GM23338 (cell line): Measurements from ENCODE around the gene DERA. TPM values are rescaled to one million over a fixed set of nuclear protein-coding genes. Genes with fewer than 3 reads are reported as not detected.

Experiments
- ATAC-seq: fragments of 200-7000 bp; cut with Tn5 transposase; 3 replicates; pipeline ENCODE4 v1.9.1; 2020
- DNase-seq: peaks from one replicate; pipeline ENCODE4 v3.0.0-alpha.2; 2015; ENCODE audit warnings: low spot score
- H2AFZ ChIP-seq: fragments of 200-600 bp; sonication (generic); 2 replicates; pipeline ENCODE4 v1.8.0; 2016; ENCODE audit warnings: antibody characterized with exemption, mild to moderate bottlenecking, moderate library complexity
- H3F3A ChIP-seq: fragments of 200-600 bp; sonication (generic); replicated peaks from 2 replicates; pipeline ENCODE4 v1.8.0; 2017; ENCODE audit warnings: antibody characterized with exemption, mixed run types, low read depth
- H3K27ac ChIP-seq: fragments of 200-600 bp; sonication (generic); 2 replicates; pipeline ENCODE4 v1.6.1; 2016; ENCODE audit warnings: low read depth
- H3K27me3 ChIP-seq: fragments of 200-600 bp; sonication (generic); 2 replicates; pipeline ENCODE4 v1.8.0; 2016; ENCODE audit warnings: mild to moderate bottlenecking, mixed run types, moderate library complexity; ENCODE audit not compliant: insufficient read depth
- H3K36me3 ChIP-seq: fragments of 200-600 bp; sonication (generic); 2 replicates; pipeline ENCODE4 v1.8.0; 2016; ENCODE audit warnings: mild to moderate bottlenecking; ENCODE audit not compliant: insufficient read depth
- H3K4me1 ChIP-seq: fragments of 200-600 bp; sonication (generic); 2 replicates; pipeline ENCODE4 v1.8.0; 2016; ENCODE audit warnings: mild to moderate bottlenecking, moderate library complexity; ENCODE audit not compliant: insufficient read depth
- H3K4me2 ChIP-seq: fragments of 200-600 bp; sonication (generic); 2 replicates; pipeline ENCODE4 v1.7.1; 2017; ENCODE audit warnings: mixed run types
- H3K4me3 ChIP-seq: fragments of 200-600 bp; sonication (generic); 2 replicates; pipeline ENCODE4 v1.6.1; 2016; ENCODE audit warnings: mixed run types
- H3K79me2 ChIP-seq: fragments of 200-600 bp; sonication (generic); replicated peaks from 2 replicates; pipeline ENCODE4 v1.8.0; 2017; ENCODE audit warnings: mild to moderate bottlenecking; ENCODE audit not compliant: insufficient read depth
- H3K9me2 ChIP-seq: fragments of 200-600 bp; sonication (generic); 2 replicates; pipeline ENCODE4 v1.8.0; 2017; ENCODE audit not compliant: insufficient read depth
- H4K20me1 ChIP-seq: fragments of 200-600 bp; sonication (generic); replicated peaks from 2 replicates; pipeline ENCODE4 v1.8.0; 2017; ENCODE audit warnings: mild to moderate bottlenecking; ENCODE audit not compliant: insufficient read depth
- H3K27ac Mint-ChIP-seq: 2 replicates; pipeline ENCODE4 v1.8.0; 2020; ENCODE audit warnings: inconsistent platforms, mild to moderate bottlenecking, moderate library complexity, mixed read lengths
- H3K27me3 Mint-ChIP-seq: 3 replicates; pipeline ENCODE4 v1.8.0; 2022; ENCODE audit warnings: low read depth, mild to moderate bottlenecking, moderate library complexity, mixed read lengths, inconsistent platforms; ENCODE audit not compliant: insufficient read depth, poor library complexity
- H3K36me3 Mint-ChIP-seq: 3 replicates; pipeline ENCODE4 v1.8.0; 2021; ENCODE audit warnings: low read depth, mild to moderate bottlenecking, inconsistent platforms, moderate library complexity, mixed read lengths
- H3K4me1 Mint-ChIP-seq: 3 replicates; pipeline ENCODE4 v1.8.0; 2020; ENCODE audit warnings: mild to moderate bottlenecking, inconsistent platforms, mixed read lengths
- H3K4me3 Mint-ChIP-seq: 3 replicates; pipeline ENCODE4 v1.8.0; 2021; ENCODE audit warnings: moderate library complexity, mild to moderate bottlenecking, inconsistent platforms, mixed read lengths
- H3K9me3 Mint-ChIP-seq: 3 replicates; pipeline ENCODE4 v1.8.0; 2020; ENCODE audit warnings: moderate library complexity, mild to moderate bottlenecking, inconsistent platforms, mixed read lengths
- CREB1 ChIP-seq: fragments of 250-450 bp; sonication (Bioruptor Pico); IDR thresholded peaks from 2 replicates; pipeline ENCODE4 v1.5.0; 2020; ENCODE audit warnings: low read depth, mild to moderate bottlenecking, moderate library complexity
- ETS1 ChIP-seq: IDR thresholded peaks from 2 replicates; pipeline ENCODE4 v1.6.1; 2016; ENCODE audit warnings: antibody characterized with exemption
- EZH2phosphoT487 ChIP-seq: fragments of 200-600 bp; sonication (generic); IDR thresholded peaks from one replicate; pipeline ENCODE4 v1.8.1; 2018; ENCODE audit warnings: antibody characterized with exemption; ENCODE audit not compliant: unreplicated experiment
- JUNB ChIP-seq: IDR thresholded peaks from one replicate; pipeline ENCODE4 v1.6.1; 2016; ENCODE audit warnings: antibody characterized with exemption; ENCODE audit not compliant: unreplicated experiment
- NANOG ChIP-seq: IDR thresholded peaks from 2 replicates; pipeline ENCODE4 v1.6.1; 2016; ENCODE audit warnings: antibody characterized with exemption, borderline replicate concordance
- POLR2AphosphoS5 ChIP-seq: IDR thresholded peaks from 2 replicates; pipeline ENCODE4 v1.6.1; 2016; ENCODE audit warnings: antibody characterized with exemption, low read depth
- STAT1 ChIP-seq: IDR thresholded peaks from one replicate; pipeline ENCODE4 v1.6.1; 2016; ENCODE audit warnings: antibody characterized with exemption; ENCODE audit not compliant: unreplicated experiment
- ZNF114 ChIP-seq: fragments of 250-450 bp; sonication (Bioruptor Pico); IDR thresholded peaks from 2 replicates; pipeline ENCODE4 v1.5.0; 2020; ENCODE audit warnings: mild to moderate bottlenecking, moderate library complexity
- ZNF331 ChIP-seq: fragments of 250-450 bp; sonication (Bioruptor Pico); IDR thresholded peaks from 2 replicates; pipeline ENCODE4 v1.5.0; 2020; ENCODE audit warnings: low read depth, mild to moderate bottlenecking, moderate library complexity
- ZNF462 ChIP-seq: fragments of 250-450 bp; sonication (Bioruptor Pico); IDR thresholded peaks from 2 replicates; pipeline ENCODE4 v1.5.0; 2020; ENCODE audit warnings: mild to moderate bottlenecking, moderate library complexity
- polyA plus RNA-seq: library from polyadenylated mRNA; unstranded; fragments of >200 nt; fragmentation: Nextera tagmentation; extraction: Ambion mirVana; gene quantifications from 2 replicates; pipeline ENCODE4 v1.2.1, GENCODE V29; 2016
- total RNA-seq: library from RNA; depleted of rRNA; stranded (reverse); fragments of >200 nt; shearing (Covaris generic); gene quantifications from 2 replicates; pipeline ENCODE4 v1.2.3, GENCODE V29; 2014

The DERA gene
- total and polyA plus RNA-seq, 2 experiments from 2014 or later: 20.4 to 27.3 TPM

DNA sequence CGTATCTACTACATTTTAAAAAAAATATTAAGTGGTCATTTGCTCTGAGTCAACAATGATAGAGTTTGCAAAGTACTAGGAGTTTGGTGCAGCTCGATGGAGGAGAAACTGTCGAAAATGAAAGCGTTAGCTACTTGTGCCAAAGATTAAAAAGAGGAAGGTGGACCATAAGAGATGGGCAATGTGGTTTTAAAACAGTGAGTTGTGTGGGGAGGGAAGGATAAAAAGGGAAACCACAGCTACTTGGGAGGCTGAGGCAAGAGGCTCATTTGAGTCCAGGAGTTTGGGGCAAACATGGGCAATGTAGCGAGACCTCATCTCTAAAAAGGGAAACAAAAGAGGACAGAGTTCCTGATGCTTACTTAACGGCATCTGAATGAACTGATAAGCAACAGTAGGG is 47.1 kb upstream of the DERA start:
- Histone ChIP-seq H3F3A (no peaks in the 10 kb centered on the region), H3K4me2 (no peak overlapping the region), H4K20me1 (no peaks in the 10 kb centered on the region), H2AFZ (no peak overlapping the region), H3K4me1 (peaks cover 15% of the 10 kb centered on the region; the same call in 1 of the 2 replicates), H3K4me3 (no peak overlapping the region), H3K79me2 (no peaks in the 10 kb centered on the region), H3K9me2 (no peaks in the 10 kb centered on the region), H3K27me3 (no peaks in the 10 kb centered on the region), H3K36me3 (no peaks in the 10 kb centered on the region), H3K27ac (no peak overlapping the region)
- DNase-seq: no peak
- no peak for ATAC-seq
- Mint-ChIP-seq H3K27me3 (no peaks in the 10 kb centered on the region), H3K27ac (no peak overlapping the region), H3K36me3 (no peaks in the 10 kb centered on the region), H3K4me1 (peaks cover 15% of the 10 kb centered on the region), H3K9me3 (no peaks in the 10 kb centered on the region), H3K4me3 (no peak overlapping the region)
- no peak for TF ChIP-seq JUNB
- TF ChIP-seq ZNF331: no peak
- TF ChIP-seq EZH2phosphoT487: no peak
- TF ChIP-seq POLR2AphosphoS5: no peak
- TF ChIP-seq ZNF462 (CRISPR knock-in tag): no peak

- ATAC-seq: no peak
- Mint-ChIP-seq H3K36me3 (no peaks in the 10 kb centered on the region), H3K4me1 (peaks cover 28% of the 10 kb centered on the region), H3K27ac (no peak overlapping the region), H3K27me3 (peaks cover 2% of the 10 kb centered on the region), H3K9me3 (no peaks in the 10 kb centered on the region), H3K4me3 (no peak overlapping the region)
- H3F3A ChIP-seq: no peaks in the 10 kb centered on the region
- no peaks in the 10 kb centered on the region for H4K20me1 ChIP-seq
- no peaks in the 10 kb centered on the region for H3K9me2 ChIP-seq
- peaks cover 22% of the 10 kb centered on the region for H3K4me1 ChIP-seq
- H2AFZ ChIP-seq: no peak overlapping the region
- H3K27me3 ChIP-seq: no peaks in the 10 kb centered on the region
- H3K4me2 ChIP-seq: no peak overlapping the region
- TF ChIP-seq ZNF114 (CRISPR knock-in tag) (no peak), CREB1 (CRISPR knock-in tag) (no peak), POLR2AphosphoS5 (no peak), NANOG (no peak), STAT1 (no peak), ZNF331 (no peak), ETS1 (no peak)
- H3K4me3 ChIP-seq: no peak overlapping the region
- no peaks in the 10 kb centered on the region for H3K79me2 ChIP-seq
- no peaks in the 10 kb centered on the region for H3K36me3 ChIP-seq
- no peak for DNase-seq
- H3K27ac ChIP-seq: no peak overlapping the region
Observed at GRCh38 chr12:15868186-15868585, 42.9 kb upstream of the DERA start.
